Coronary artery (tissue), 2 donors: ENCODE data around the gene CDC16.

Source experiments
- DNase-seq: peaks from one replicate; pipeline ENCODE4 v3.0.0-alpha.2; 2017; ENCODE audit warnings: low spot score
- H3K27ac ChIP-seq, 2 donors: fragments of 200-600 bp; sonication (generic); one replicate each; pipeline ENCODE4 v1.5.1; 2016 to 2019
- H3K4me3 ChIP-seq: fragments of 200-600 bp; sonication (generic); 2 replicates; pipeline ENCODE4 v1.5.1; 2016; ENCODE audit warnings: mild to moderate bottlenecking, moderate library complexity
- CTCF ChIP-seq: fragments of 200-600 bp; sonication (generic); IDR thresholded peaks from one replicate; pipeline ENCODE4 v1.5.1; 2019; ENCODE audit warnings: antibody characterized with exemption

CDC16 gene

GRCh38 chr13:114268344-114269280, 33.9 kb downstream of the CDC16 start:
- no peak for TF ChIP-seq CTCF
- no peak overlapping the region for H3K27ac ChIP-seq
- DNase-seq, result no peak
- H3K4me3 ChIP-seq, result no peak overlapping the region

- Histone ChIP-seq H3K4me3 (no peak overlapping the region), H3K27ac (no peak overlapping the region)
- no peak for DNase-seq
- TF ChIP-seq CTCF, result no peak
These were observed 34.6 kb downstream of the CDC16 start for GRCh38 chr13:114269281-114269770.

- no peak for TF ChIP-seq CTCF
- no peak overlapping the region for H3K27ac ChIP-seq
- no peak overlapping the region for H3K4me3 ChIP-seq
- no peak for DNase-seq
These were observed 38.3 kb downstream of the CDC16 start for GRCh38 chr13:114272977-114273376.

GRCh38 chr13:114275304-114275703, 40.6 kb downstream of the CDC16 start:
- no peak overlapping the region for H3K4me3 ChIP-seq
- no peak for TF ChIP-seq CTCF
- DNase-seq, result no peak
- no peak overlapping the region for H3K27ac ChIP-seq

GRCh38 chr13:114279146-114279545, 44.4 kb downstream of the CDC16 start:
- TF ChIP-seq CTCF, result no peak
- Histone ChIP-seq H3K4me3 (no peak overlapping the region), H3K27ac (no peak overlapping the region)
- no peak for DNase-seq

- H3K27ac ChIP-seq, result peak overlapping the region; percentile 89 to 97
- TF ChIP-seq CTCF, result no peak
- H3K4me3 ChIP-seq, result no peak overlapping the region
- no peak for DNase-seq
These were observed 45.2 kb downstream of the CDC16 start for GRCh38 chr13:114279758-114280355.
